ENCODE data around the gene GRK6. TPM values are rescaled to one million over a fixed set of nuclear protein-coding genes. Genes with fewer than 3 reads are reported as not detected.
A peak's percentile ranks its signal among the peaks of the same experiment; 100 is the strongest.

Gene GRK6
- total and polyA plus RNA-seq, 2 experiments from 2014 or later, result 13.0 to 56.8 TPM

DNA sequence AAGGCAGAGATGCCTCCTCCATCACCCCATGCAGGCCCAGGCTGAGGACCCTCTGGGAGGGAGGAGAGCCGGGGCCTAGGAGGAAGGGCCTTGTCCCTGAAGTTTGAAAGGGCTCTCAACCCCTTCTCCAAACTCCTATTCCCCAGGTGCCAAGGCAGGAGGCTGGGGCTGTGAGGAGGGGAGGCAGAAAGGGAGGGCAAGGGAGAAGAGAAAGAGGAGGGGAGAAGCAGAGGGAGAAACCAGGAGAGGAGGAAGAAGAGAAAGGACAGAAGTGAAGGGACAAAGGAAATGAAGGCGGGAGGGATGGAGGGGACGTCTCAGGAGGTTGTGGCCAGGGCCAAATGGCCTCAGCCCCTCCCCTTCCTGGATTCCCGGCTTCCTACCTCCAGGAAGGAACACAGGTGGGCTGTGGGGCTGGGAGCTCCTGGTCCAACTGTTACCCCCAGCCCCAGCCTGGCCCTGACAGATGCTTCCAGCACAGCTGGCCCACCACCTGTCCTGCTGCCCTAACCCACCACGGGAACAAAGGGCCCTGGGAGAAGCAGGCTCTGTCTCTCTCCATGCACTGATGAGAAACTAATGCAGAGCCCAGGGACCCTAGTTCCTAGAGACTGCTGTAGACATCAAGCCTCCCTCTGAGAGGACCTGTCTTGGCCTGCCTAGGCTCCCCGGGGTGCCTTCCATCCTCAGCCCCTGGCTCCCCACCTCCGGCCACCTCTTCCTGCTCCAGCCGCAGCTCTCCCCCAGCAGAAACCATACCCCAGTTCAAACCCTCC is 43.5 kb downstream of the GRK6 start:
- DNase-seq (ENCODE audit: low spot score) (no peak), ATAC-seq (no peak; the same call in 2 of the 3 replicates)
- Mint-ChIP-seq H3K4me1 (peaks cover 41% of the 10 kb centered on the region), H3K27ac (peak overlapping the region; percentile 91), H3K4me3 (peak overlapping the region; percentile 83), H3K36me3 (ENCODE audit: low read depth) (peaks cover 71% of the 10 kb centered on the region), H3K27me3 (ENCODE audit: insufficient read depth, low read depth, poor library complexity) (peaks cover 27% of the 10 kb centered on the region), H3K9me3 (peaks cover 12% of the 10 kb centered on the region)
- Histone ChIP-seq H3K79me2 (replicated peaks; ENCODE audit: insufficient read depth) (peaks cover 54% of the 10 kb centered on the region), H3K4me2 (peak overlapping the region; percentile 92), H3K36me3 (ENCODE audit: insufficient read depth) (peaks cover 28% of the 10 kb centered on the region), H3K4me1 (ENCODE audit: insufficient read depth) (peaks cover 45% of the 10 kb centered on the region), H3K9me2 (ENCODE audit: insufficient read depth) (no peaks in the 10 kb centered on the region), H2AFZ (no peak overlapping the region), H3F3A (replicated peaks; ENCODE audit: low read depth) (peaks cover 43% of the 10 kb centered on the region), H3K4me3 (peak overlapping the region; percentile 37; the same call in 1 of the 2 replicates), H3K27ac (ENCODE audit: low read depth) (peak overlapping the region; percentile 90), H3K27me3 (ENCODE audit: insufficient read depth) (no peaks in the 10 kb centered on the region), H4K20me1 (replicated peaks; ENCODE audit: insufficient read depth) (peaks cover 45% of the 10 kb centered on the region)
- TF ChIP-seq, protein P1, sequence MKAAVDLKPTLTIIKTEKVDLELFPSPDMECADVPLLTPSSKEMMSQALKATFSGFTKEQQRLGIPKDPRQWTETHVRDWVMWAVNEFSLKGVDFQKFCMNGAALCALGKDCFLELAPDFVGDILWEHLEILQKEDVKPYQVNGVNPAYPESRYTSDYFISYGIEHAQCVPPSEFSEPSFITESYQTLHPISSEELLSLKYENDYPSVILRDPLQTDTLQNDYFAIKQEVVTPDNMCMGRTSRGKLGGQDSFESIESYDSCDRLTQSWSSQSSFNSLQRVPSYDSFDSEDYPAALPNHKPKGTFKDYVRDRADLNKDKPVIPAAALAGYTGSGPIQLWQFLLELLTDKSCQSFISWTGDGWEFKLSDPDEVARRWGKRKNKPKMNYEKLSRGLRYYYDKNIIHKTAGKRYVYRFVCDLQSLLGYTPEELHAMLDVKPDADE (IDR thresholded peaks at IDR 0.05), result no peak
- TF ChIP-seq EZH2phosphoT487 (IDR thresholded peaks at IDR 0.05; ENCODE audit: unreplicated experiment) (no peak), CREB1 (CRISPR knock-in tag; IDR thresholded peaks at IDR 0.05; ENCODE audit: low read depth) (no peak), POLR2AphosphoS5 (IDR thresholded peaks at IDR 0.05; ENCODE audit: low read depth) (no peak), EZH2 (IDR thresholded peaks at IDR 0.05; ENCODE audit: low read depth, unreplicated experiment) (no peak), ZNF114 (CRISPR knock-in tag; IDR thresholded peaks at IDR 0.05) (no peak), ZNF331 (CRISPR knock-in tag; IDR thresholded peaks at IDR 0.05; ENCODE audit: low read depth) (no peak), JUNB (IDR thresholded peaks at IDR 0.05; ENCODE audit: unreplicated experiment) (no peak), NANOG (IDR thresholded peaks at IDR 0.05; ENCODE audit: borderline replicate concordance) (no peak), STAT1 (IDR thresholded peaks at IDR 0.05; ENCODE audit: unreplicated experiment) (no peak)
- TF ChIP-seq, protein P2, sequence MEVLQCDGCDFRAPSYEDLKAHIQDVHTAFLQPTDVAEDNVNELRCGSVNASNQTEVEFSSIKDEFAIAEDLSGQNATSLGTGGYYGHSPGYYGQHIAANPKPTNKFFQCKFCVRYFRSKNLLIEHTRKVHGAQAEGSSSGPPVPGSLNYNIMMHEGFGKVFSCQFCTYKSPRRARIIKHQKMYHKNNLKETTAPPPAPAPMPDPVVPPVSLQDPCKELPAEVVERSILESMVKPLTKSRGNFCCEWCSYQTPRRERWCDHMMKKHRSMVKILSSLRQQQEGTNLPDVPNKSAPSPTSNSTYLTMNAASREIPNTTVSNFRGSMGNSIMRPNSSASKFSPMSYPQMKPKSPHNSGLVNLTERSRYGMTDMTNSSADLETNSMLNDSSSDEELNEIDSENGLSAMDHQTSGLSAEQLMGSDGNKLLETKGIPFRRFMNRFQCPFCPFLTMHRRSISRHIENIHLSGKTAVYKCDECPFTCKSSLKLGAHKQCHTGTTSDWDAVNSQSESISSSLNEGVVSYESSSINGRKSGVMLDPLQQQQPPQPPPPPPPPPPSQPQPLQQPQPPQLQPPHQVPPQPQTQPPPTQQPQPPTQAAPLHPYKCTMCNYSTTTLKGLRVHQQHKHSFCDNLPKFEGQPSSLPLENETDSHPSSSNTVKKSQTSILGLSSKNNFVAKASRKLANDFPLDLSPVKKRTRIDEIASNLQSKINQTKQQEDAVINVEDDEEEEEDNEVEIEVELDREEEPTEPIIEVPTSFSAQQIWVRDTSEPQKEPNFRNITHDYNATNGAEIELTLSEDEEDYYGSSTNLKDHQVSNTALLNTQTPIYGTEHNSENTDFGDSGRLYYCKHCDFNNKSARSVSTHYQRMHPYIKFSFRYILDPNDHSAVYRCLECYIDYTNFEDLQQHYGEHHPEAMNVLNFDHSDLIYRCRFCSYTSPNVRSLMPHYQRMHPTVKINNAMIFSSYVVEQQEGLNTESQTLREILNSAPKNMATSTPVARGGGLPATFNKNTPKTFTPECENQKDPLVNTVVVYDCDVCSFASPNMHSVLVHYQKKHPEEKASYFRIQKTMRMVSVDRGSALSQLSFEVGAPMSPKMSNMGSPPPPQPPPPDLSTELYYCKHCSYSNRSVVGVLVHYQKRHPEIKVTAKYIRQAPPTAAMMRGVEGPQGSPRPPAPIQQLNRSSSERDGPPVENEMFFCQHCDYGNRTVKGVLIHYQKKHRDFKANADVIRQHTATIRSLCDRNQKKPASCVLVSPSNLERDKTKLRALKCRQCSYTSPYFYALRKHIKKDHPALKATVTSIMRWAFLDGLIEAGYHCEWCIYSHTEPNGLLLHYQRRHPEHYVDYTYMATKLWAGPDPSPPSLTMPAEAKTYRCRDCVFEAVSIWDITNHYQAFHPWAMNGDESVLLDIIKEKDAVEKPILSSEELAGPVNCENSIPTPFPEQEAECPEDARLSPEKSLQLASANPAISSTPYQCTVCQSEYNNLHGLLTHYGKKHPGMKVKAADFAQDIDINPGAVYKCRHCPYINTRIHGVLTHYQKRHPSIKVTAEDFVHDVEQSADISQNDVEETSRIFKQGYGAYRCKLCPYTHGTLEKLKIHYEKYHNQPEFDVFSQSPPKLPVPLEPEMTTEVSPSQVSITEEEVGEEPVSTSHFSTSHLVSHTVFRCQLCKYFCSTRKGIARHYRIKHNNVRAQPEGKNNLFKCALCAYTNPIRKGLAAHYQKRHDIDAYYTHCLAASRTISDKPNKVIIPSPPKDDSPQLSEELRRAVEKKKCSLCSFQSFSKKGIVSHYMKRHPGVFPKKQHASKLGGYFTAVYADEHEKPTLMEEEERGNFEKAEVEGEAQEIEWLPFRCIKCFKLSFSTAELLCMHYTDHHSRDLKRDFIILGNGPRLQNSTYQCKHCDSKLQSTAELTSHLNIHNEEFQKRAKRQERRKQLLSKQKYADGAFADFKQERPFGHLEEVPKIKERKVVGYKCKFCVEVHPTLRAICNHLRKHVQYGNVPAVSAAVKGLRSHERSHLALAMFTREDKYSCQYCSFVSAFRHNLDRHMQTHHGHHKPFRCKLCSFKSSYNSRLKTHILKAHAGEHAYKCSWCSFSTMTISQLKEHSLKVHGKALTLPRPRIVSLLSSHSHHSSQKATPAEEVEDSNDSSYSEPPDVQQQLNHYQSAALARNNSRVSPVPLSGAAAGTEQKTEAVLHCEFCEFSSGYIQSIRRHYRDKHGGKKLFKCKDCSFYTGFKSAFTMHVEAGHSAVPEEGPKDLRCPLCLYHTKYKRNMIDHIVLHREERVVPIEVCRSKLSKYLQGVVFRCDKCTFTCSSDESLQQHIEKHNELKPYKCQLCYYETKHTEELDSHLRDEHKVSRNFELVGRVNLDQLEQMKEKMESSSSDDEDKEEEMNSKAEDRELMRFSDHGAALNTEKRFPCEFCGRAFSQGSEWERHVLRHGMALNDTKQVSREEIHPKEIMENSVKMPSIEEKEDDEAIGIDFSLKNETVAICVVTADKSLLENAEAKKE (CRISPR knock-in tag; IDR thresholded peaks at IDR 0.05), result no peak
- TF ChIP-seq, protein P3, sequence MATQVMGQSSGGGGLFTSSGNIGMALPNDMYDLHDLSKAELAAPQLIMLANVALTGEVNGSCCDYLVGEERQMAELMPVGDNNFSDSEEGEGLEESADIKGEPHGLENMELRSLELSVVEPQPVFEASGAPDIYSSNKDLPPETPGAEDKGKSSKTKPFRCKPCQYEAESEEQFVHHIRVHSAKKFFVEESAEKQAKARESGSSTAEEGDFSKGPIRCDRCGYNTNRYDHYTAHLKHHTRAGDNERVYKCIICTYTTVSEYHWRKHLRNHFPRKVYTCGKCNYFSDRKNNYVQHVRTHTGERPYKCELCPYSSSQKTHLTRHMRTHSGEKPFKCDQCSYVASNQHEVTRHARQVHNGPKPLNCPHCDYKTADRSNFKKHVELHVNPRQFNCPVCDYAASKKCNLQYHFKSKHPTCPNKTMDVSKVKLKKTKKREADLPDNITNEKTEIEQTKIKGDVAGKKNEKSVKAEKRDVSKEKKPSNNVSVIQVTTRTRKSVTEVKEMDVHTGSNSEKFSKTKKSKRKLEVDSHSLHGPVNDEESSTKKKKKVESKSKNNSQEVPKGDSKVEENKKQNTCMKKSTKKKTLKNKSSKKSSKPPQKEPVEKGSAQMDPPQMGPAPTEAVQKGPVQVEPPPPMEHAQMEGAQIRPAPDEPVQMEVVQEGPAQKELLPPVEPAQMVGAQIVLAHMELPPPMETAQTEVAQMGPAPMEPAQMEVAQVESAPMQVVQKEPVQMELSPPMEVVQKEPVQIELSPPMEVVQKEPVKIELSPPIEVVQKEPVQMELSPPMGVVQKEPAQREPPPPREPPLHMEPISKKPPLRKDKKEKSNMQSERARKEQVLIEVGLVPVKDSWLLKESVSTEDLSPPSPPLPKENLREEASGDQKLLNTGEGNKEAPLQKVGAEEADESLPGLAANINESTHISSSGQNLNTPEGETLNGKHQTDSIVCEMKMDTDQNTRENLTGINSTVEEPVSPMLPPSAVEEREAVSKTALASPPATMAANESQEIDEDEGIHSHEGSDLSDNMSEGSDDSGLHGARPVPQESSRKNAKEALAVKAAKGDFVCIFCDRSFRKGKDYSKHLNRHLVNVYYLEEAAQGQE (IDR thresholded peaks at IDR 0.05; ENCODE audit: unreplicated experiment), result no peak
- TF ChIP-seq, protein P4, sequence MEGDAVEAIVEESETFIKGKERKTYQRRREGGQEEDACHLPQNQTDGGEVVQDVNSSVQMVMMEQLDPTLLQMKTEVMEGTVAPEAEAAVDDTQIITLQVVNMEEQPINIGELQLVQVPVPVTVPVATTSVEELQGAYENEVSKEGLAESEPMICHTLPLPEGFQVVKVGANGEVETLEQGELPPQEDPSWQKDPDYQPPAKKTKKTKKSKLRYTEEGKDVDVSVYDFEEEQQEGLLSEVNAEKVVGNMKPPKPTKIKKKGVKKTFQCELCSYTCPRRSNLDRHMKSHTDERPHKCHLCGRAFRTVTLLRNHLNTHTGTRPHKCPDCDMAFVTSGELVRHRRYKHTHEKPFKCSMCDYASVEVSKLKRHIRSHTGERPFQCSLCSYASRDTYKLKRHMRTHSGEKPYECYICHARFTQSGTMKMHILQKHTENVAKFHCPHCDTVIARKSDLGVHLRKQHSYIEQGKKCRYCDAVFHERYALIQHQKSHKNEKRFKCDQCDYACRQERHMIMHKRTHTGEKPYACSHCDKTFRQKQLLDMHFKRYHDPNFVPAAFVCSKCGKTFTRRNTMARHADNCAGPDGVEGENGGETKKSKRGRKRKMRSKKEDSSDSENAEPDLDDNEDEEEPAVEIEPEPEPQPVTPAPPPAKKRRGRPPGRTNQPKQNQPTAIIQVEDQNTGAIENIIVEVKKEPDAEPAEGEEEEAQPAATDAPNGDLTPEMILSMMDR (conservative IDR thresholded peaks at IDR 0.05; ENCODE audit: low read depth in 2 of 2), result no peak

Measured in GM23338 (cell line).